ENCODE measurements around the gene MYRIP. TPM values are rescaled to one million over a fixed set of nuclear protein-coding genes. Genes with fewer than 3 reads are reported as not detected.
"Not testable (repeated sequence)": the region's sequence is repeated elsewhere in the genome, so short reads cannot be mapped to it uniquely, and the experiment has no call there.

Gene MYRIP
- total RNA-seq, 1 donor from 2014 or later = 0.54 TPM

GRCh38 chr3:40083066-40083465 is 273.7 kb downstream of the MYRIP start:
- DNase-seq (ENCODE audit: low read depth, low spot score) = no peak
- no peak overlapping the region for H3K27ac Mint-ChIP-seq (ENCODE audit: unreplicated experiment)
- no peaks in the 10 kb centered on the region for H3K27me3 Mint-ChIP-seq (ENCODE audit: low read depth)
- peaks cover 8% of the 10 kb centered on the region for H3K9me3 Mint-ChIP-seq
- H3K4me3 Mint-ChIP-seq = no peak overlapping the region
- peaks cover 4% of the 10 kb centered on the region for H3K4me1 Mint-ChIP-seq
- H3K36me3 Mint-ChIP-seq (ENCODE audit: low read depth) = no peaks in the 10 kb centered on the region
- TF ChIP-seq CTCF (conservative IDR thresholded peaks at IDR 0.05) = no peak

- not testable (repeated sequence) for H3K27ac Mint-ChIP-seq (ENCODE audit: unreplicated experiment); H3K9me3 Mint-ChIP-seq; H3K4me1 Mint-ChIP-seq; H3K36me3 Mint-ChIP-seq (ENCODE audit: low read depth); DNase-seq (ENCODE audit: low read depth, low spot score); H3K4me3 Mint-ChIP-seq; H3K27me3 Mint-ChIP-seq (ENCODE audit: low read depth)
Observed at GRCh38 chr3:40084424-40084823, 275.0 kb downstream of the MYRIP start.

GRCh38 chr3:40086890-40087883 is 277.8 kb downstream of the MYRIP start:
- H3K4me3 Mint-ChIP-seq = no peak overlapping the region
- H3K27ac Mint-ChIP-seq (ENCODE audit: unreplicated experiment) = no peak overlapping the region
- H3K27me3 Mint-ChIP-seq (ENCODE audit: low read depth) = peaks cover 6% of the 10 kb centered on the region
- no peaks in the 10 kb centered on the region for H3K36me3 Mint-ChIP-seq (ENCODE audit: low read depth)
- peaks cover 5% of the 10 kb centered on the region for H3K9me3 Mint-ChIP-seq
- H3K4me1 Mint-ChIP-seq = peaks cover 4% of the 10 kb centered on the region
- no peak for DNase-seq (ENCODE audit: low read depth, low spot score)
- TF ChIP-seq CTCF (conservative IDR thresholded peaks at IDR 0.05) = no peak

GRCh38 chr3:40088527-40089170 is 279.2 kb downstream of the MYRIP start:
- H3K4me3 Mint-ChIP-seq = no peak overlapping the region
- no peak overlapping the region for H3K27ac Mint-ChIP-seq (ENCODE audit: unreplicated experiment)
- TF ChIP-seq CTCF (conservative IDR thresholded peaks at IDR 0.05) = no peak
- DNase-seq (ENCODE audit: low read depth, low spot score) = no peak
- no peaks in the 10 kb centered on the region for H3K36me3 Mint-ChIP-seq (ENCODE audit: low read depth)
- H3K9me3 Mint-ChIP-seq = no peaks in the 10 kb centered on the region
- H3K4me1 Mint-ChIP-seq = no peaks in the 10 kb centered on the region
- H3K27me3 Mint-ChIP-seq (ENCODE audit: low read depth) = peaks cover 6% of the 10 kb centered on the region

- Mint-ChIP-seq H3K27me3 (ENCODE audit: low read depth) (peaks cover 2% of the 10 kb centered on the region), H3K36me3 (ENCODE audit: low read depth) (no peaks in the 10 kb centered on the region), H3K27ac (ENCODE audit: unreplicated experiment) (no peak overlapping the region), H3K4me1 (no peaks in the 10 kb centered on the region), H3K4me3 (no peak overlapping the region), H3K9me3 (peaks cover 4% of the 10 kb centered on the region)
- TF ChIP-seq CTCF (conservative IDR thresholded peaks at IDR 0.05) = no peak
- DNase-seq (ENCODE audit: low read depth, low spot score) = no peak
Observed at GRCh38 chr3:40096661-40097111, 287.3 kb downstream of the MYRIP start.
